DOHH2 (cell line): ENCODE data around the gene CIDEA.
"Not testable (repeated sequence)": the region's sequence is repeated elsewhere in the genome, so short reads cannot be mapped to it uniquely, and the experiment has no call there.

Source experiments
- H3F3A ChIP-seq: fragments of 200-600 bp; sonication (generic), shearing (Covaris generic); 2 replicates; pipeline ENCODE4 v1.6.0; 2016; ENCODE audit warnings: antibody characterized with exemption, mild to moderate bottlenecking; ENCODE audit not compliant: control insufficient read depth, insufficient read depth
- H3K27ac ChIP-seq: fragments of 200-600 bp; sonication (generic); 2 replicates; pipeline ENCODE4 v1.5.1; 2014; ENCODE audit warnings: low read depth, mild to moderate bottlenecking, low read length, moderate library complexity
- H3K27me3 ChIP-seq: fragments of 200-600 bp; sonication (generic); 2 replicates; pipeline ENCODE4 v1.6.1; 2014; ENCODE audit warnings: mild to moderate bottlenecking, low read length, mixed read lengths; ENCODE audit not compliant: control insufficient read depth
- H3K36me3 ChIP-seq: fragments of 200-600 bp; sonication (generic); 2 replicates; pipeline ENCODE4 v1.6.1; 2014; ENCODE audit warnings: mild to moderate bottlenecking, low read length, moderate library complexity, mixed read lengths; ENCODE audit not compliant: control insufficient read depth
- H3K4me1 ChIP-seq: fragments of 200-600 bp; sonication (generic); 2 replicates; pipeline ENCODE4 v1.6.1; 2014; ENCODE audit warnings: mild to moderate bottlenecking, low read length, mixed read lengths; ENCODE audit not compliant: control insufficient read depth
- H3K4me2 ChIP-seq: fragments of 200-600 bp; sonication (generic); 2 replicates; pipeline ENCODE4 v1.6.0; 2014; ENCODE audit warnings: mild to moderate bottlenecking, low read length, moderate library complexity
- H3K4me3 ChIP-seq: fragments of 200-600 bp; sonication (generic); 2 replicates; pipeline ENCODE4 v1.5.1; 2014; ENCODE audit warnings: mild to moderate bottlenecking, low read length, mixed read lengths
- H3K79me2 ChIP-seq: fragments of 200-600 bp; sonication (generic); 2 replicates; pipeline ENCODE4 v1.6.1; 2014; ENCODE audit warnings: mild to moderate bottlenecking, low read length, mixed read lengths; ENCODE audit not compliant: control insufficient read depth
- H3K9me2 ChIP-seq: fragments of 200-600 bp; sonication (generic); replicated peaks from 2 replicates; pipeline ENCODE4 v1.6.1; 2014; ENCODE audit warnings: mild to moderate bottlenecking, low read length, mixed read lengths; ENCODE audit not compliant: control insufficient read depth
- H3K9me3 ChIP-seq: fragments of 200-600 bp; sonication (generic); 2 replicates; pipeline ENCODE4 v1.6.1; 2014; ENCODE audit warnings: antibody characterized with exemption, low read length, mixed read lengths; ENCODE audit not compliant: control insufficient read depth, insufficient read depth
- H4K20me1 ChIP-seq: fragments of 200-600 bp; sonication (generic); 2 replicates; pipeline ENCODE4 v1.6.0; 2014; ENCODE audit warnings: low read depth, mild to moderate bottlenecking, antibody characterized with exemption, low read length, moderate library complexity; ENCODE audit not compliant: control insufficient read depth, insufficient read depth

The CIDEA gene

GRCh38 chr18:12223326-12223725 lies 30.8 kb upstream of the CIDEA start:
- H3K36me3 ChIP-seq, H3K27me3 ChIP-seq, H3K27ac ChIP-seq, H3K9me3 ChIP-seq, H4K20me1 ChIP-seq, H3K9me2 ChIP-seq, H3K4me3 ChIP-seq, H3K4me2 ChIP-seq, H3K79me2 ChIP-seq, H3F3A ChIP-seq, H3K4me1 ChIP-seq: not testable (repeated sequence)

DNA sequence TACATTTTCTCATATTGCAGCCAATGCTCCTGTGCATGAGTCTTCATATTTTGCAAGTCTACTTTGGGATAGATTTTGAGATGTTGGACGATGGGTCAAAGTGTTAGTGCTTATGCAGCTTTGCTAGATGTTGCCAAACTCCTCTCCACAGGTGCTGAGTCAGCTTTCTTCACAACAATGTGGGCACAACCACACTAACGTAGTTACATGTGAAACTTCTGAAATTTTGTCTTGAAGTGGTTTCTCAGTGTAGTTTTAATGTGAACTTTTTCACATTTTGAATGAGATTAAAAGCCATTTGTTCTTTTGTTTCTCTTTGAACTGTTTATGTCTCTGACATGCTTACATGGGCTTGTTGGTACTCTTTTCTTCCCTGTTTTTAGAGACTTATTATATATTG lies 27.4 kb upstream of the CIDEA start:
- not testable (repeated sequence) for H3K27me3 ChIP-seq, H3K36me3 ChIP-seq, H3K4me3 ChIP-seq, H3F3A ChIP-seq, H3K27ac ChIP-seq, H3K4me2 ChIP-seq, H3K79me2 ChIP-seq, H3K4me1 ChIP-seq, H3K9me3 ChIP-seq, H4K20me1 ChIP-seq, H3K9me2 ChIP-seq

DNA sequence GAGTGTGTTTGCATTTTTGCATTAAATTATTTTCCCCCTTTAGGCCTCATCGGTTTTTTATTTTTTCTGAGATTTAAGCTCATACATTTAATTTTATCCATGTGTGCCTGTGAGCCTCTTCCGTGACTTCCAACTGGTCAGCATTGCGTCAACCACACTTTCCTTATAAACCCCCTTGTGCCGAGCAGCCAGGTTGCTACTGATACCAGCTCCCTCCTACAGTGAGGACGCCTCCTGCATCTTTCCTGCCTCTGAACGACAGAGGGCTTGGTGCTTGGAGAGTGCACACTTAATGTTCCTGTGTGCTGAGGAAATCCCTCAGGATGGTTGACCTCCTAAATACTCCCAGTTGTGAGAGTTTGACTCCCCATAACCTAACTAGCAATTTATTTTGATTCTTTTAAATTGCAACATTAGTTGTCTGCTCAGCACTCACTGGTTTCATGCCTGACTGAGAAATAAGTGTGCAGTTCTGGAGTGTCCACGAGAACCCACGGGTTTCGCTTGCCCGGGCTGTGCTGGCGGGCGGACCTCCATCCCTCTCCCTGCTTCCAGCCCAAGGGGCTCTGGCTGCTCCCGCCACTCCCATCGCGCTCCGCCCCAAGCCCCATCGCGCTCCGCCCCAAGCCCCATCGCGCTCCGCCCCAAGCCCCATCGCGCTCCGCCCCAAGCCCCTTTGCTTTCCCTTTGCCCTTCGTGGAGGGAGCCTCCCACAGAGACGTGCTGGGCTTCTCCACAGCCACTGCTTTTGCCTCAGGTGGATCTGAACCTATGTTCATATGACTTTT lies 26.6 kb upstream of the CIDEA start:
- not testable (repeated sequence) for H3K9me3 ChIP-seq, H3K27me3 ChIP-seq, H3K4me1 ChIP-seq, H3K27ac ChIP-seq, H4K20me1 ChIP-seq, H3K79me2 ChIP-seq, H3K4me2 ChIP-seq, H3K4me3 ChIP-seq, H3K36me3 ChIP-seq, H3F3A ChIP-seq, H3K9me2 ChIP-seq

GRCh38 chr18:12228308-12228707 lies 25.9 kb upstream of the CIDEA start:
- not testable (repeated sequence) for H3K4me2 ChIP-seq, H3K9me2 ChIP-seq, H3K79me2 ChIP-seq, H3K9me3 ChIP-seq, H3K27ac ChIP-seq, H4K20me1 ChIP-seq, H3K4me3 ChIP-seq, H3K4me1 ChIP-seq, H3F3A ChIP-seq, H3K36me3 ChIP-seq, H3K27me3 ChIP-seq

- not testable (repeated sequence) for H3K79me2 ChIP-seq, H3K27me3 ChIP-seq, H3K9me3 ChIP-seq, H3K36me3 ChIP-seq, H3K27ac ChIP-seq, H3K4me2 ChIP-seq, H3K4me3 ChIP-seq, H3F3A ChIP-seq, H3K9me2 ChIP-seq, H4K20me1 ChIP-seq, H3K4me1 ChIP-seq
These were observed 23.6 kb upstream of the CIDEA start for GRCh38 chr18:12230561-12230960.
